IMR-90 (cell line): Measurements from ENCODE around the gene LMAN2. TPM values are rescaled to one million over a fixed set of nuclear protein-coding genes. Genes with fewer than 3 reads are reported as not detected.

Source experiments
- ATAC-seq: fragments of 200-7000 bp; cut with Tn5 transposase; 2 replicates; pipeline ENCODE4 v1.9.1; 2020; ENCODE audit warnings: low read depth, mild to moderate bottlenecking, moderate library complexity
- BruUV-seq: library from RNA; stranded (reverse); fragments of 400-500 nt; replicated peaks from 2 replicates; lab custom pipeline; 2021; lab: Mats Ljungman, UMichigan
- CTCF ChIA-PET: fragments of 300-600 bp; formaldehyde crosslinking; extraction: SDS; loops from one replicate; lab custom pipeline; 2021; ENCODE audit warnings: antibody characterized with exemption; lab: Yijun Ruan, JAX
- POLR2A ChIA-PET: fragments of 300-600 bp; sonication (Branson Sonifier 250); formaldehyde crosslinking; loops from one replicate; lab custom pipeline; 2022; ENCODE audit warnings: antibody characterized with exemption; ENCODE audit not compliant: unreplicated experiment; lab: Charles Lee
- DNase-seq: peaks from one replicate; pipeline ENCODE4 v3.0.0; 2013
- H2AFZ ChIP-seq: replicated peaks from 2 replicates; pipeline ENCODE3; 2013; ENCODE audit warnings: low read length, mild to moderate bottlenecking; ENCODE audit not compliant: poor library complexity
- H2AK5ac ChIP-seq: 2 replicates; pipeline ENCODE4 v1.6.1; 2013; ENCODE audit warnings: low read depth, low read length, inconsistent platforms
- H2AK9ac ChIP-seq: replicated peaks from 2 replicates; pipeline ENCODE3; 2013; ENCODE audit warnings: mild to moderate bottlenecking, low read depth, low read length, moderate library complexity; ENCODE audit not compliant: poor library complexity
- H2BK120ac ChIP-seq: 2 replicates; pipeline ENCODE4 v1.6.1; 2013; ENCODE audit warnings: low read depth, low read length, inconsistent platforms
- H2BK15ac ChIP-seq: 3 replicates; pipeline ENCODE4 v1.6.1; 2013; ENCODE audit warnings: low read depth, low read length, inconsistent platforms
- H2BK20ac ChIP-seq: 2 replicates; pipeline ENCODE4 v1.6.1; 2013; ENCODE audit warnings: low read depth, mild to moderate bottlenecking, inconsistent platforms, low read length, moderate library complexity
- H2BK5ac ChIP-seq: 2 replicates; pipeline ENCODE4 v1.6.1; 2013; ENCODE audit warnings: mild to moderate bottlenecking, low read depth, low read length, inconsistent platforms; ENCODE audit not compliant: poor library complexity, severe bottlenecking
- H3K14ac ChIP-seq: replicated peaks from 2 replicates; pipeline ENCODE4 v1.6.1; 2013; ENCODE audit warnings: low read depth, low read length, inconsistent platforms
- H3K18ac ChIP-seq: 2 replicates; pipeline ENCODE4 v1.6.1; 2013; ENCODE audit warnings: low read depth, low read length, control low read depth
- H3K23ac ChIP-seq: 2 replicates; pipeline ENCODE4 v1.6.1; 2013; ENCODE audit warnings: low read depth, low read length, inconsistent platforms
- H3K27ac ChIP-seq: 2 replicates; pipeline ENCODE4 v1.5.1; 2013; ENCODE audit warnings: mild to moderate bottlenecking, control low read depth, low read length; ENCODE audit not compliant: insufficient read depth
- H3K27me3 ChIP-seq: 2 replicates; pipeline ENCODE4 v1.6.1; 2013; ENCODE audit warnings: low read length; ENCODE audit not compliant: control insufficient read depth, insufficient read depth
- H3K36me3 ChIP-seq: 2 replicates; pipeline ENCODE4 v1.6.1; 2013; ENCODE audit warnings: low read length, mixed read lengths; ENCODE audit not compliant: control insufficient read depth, insufficient read depth
- H3K4ac ChIP-seq: 2 replicates; pipeline ENCODE4 v1.6.1; 2013; ENCODE audit warnings: low read depth, low read length, inconsistent platforms
- H3K4me1 ChIP-seq: 2 replicates; pipeline ENCODE4 v1.6.1; 2013; ENCODE audit warnings: low read length, mixed read lengths; ENCODE audit not compliant: control insufficient read depth, insufficient read depth
- H3K4me2 ChIP-seq: 2 replicates; pipeline ENCODE4 v1.6.1; 2013; ENCODE audit warnings: low read depth, mild to moderate bottlenecking, control low read depth, low read length, moderate library complexity
- H3K4me3 ChIP-seq: 2 replicates; pipeline ENCODE4 v1.5.1; 2013; ENCODE audit warnings: low read depth, mild to moderate bottlenecking, control low read depth, low read length, moderate library complexity; ENCODE audit not compliant: insufficient read depth
- H3K56ac ChIP-seq: 2 replicates; pipeline ENCODE4 v1.6.1; 2013; ENCODE audit warnings: low read length, inconsistent platforms; ENCODE audit not compliant: insufficient read depth; ENCODE audit errors: extremely low read depth
- H3K79me1 ChIP-seq, 2 experiments: 2 replicates each; pipeline ENCODE4 v1.6.1; 2013; ENCODE audit warnings: low read length in 2 of 2, inconsistent platforms in 1 of 2, low read depth in 1 of 2
- H3K9ac ChIP-seq: 2 replicates; pipeline ENCODE4 v1.6.1; 2013; ENCODE audit warnings: low read depth, low read length, control low read depth
- H3K9me1 ChIP-seq: 2 replicates; pipeline ENCODE4 v1.6.1; 2013; ENCODE audit warnings: low read length, inconsistent platforms; ENCODE audit not compliant: insufficient read depth
- H3K9me3 ChIP-seq: 2 replicates; pipeline ENCODE4 v1.6.1; 2013; ENCODE audit warnings: low read length; ENCODE audit not compliant: control insufficient read depth, insufficient read depth
- H4K20me1 ChIP-seq: 2 replicates; pipeline ENCODE4 v1.6.1; 2013; ENCODE audit warnings: low read length, inconsistent platforms; ENCODE audit not compliant: insufficient read depth
- H4K5ac ChIP-seq: 2 replicates; pipeline ENCODE4 v1.6.1; 2013; ENCODE audit warnings: mild to moderate bottlenecking, low read depth, low read length, control low read depth
- H4K8ac ChIP-seq, 2 experiments: 2 replicates each; pipeline ENCODE4 v1.6.1; 2013; ENCODE audit warnings: low read depth in 2 of 2, low read length in 2 of 2, control low read depth in 1 of 2, inconsistent platforms in 1 of 2
- H4K91ac ChIP-seq: 2 replicates; pipeline ENCODE4 v1.6.1; 2013; ENCODE audit warnings: low read depth, low read length, inconsistent platforms; ENCODE audit not compliant: insufficient read depth
- CEBPB ChIP-seq: IDR thresholded peaks from 2 replicates; pipeline ENCODE4 v1.6.1; 2012; ENCODE audit warnings: low read depth, low read length, improper control_type of control experiment
- FOS ChIP-seq: fragments of 150-350 bp; IDR thresholded peaks from 2 replicates; pipeline ENCODE4 v1.6.1; 2016; ENCODE audit warnings: low read depth, low read length
- MAFK ChIP-seq: IDR thresholded peaks from 2 replicates; pipeline ENCODE4 v1.6.1; 2012; ENCODE audit warnings: low read depth, low read length, improper control_type of control experiment
- MXI1 ChIP-seq: IDR thresholded peaks from 2 replicates; pipeline ENCODE4 v1.6.1; 2012; ENCODE audit warnings: low read depth, mild to moderate bottlenecking, low read length, moderate library complexity, borderline replicate concordance
- POLR2A ChIP-seq: IDR thresholded peaks from 2 replicates; pipeline ENCODE4 v1.6.1; 2012; ENCODE audit warnings: mild to moderate bottlenecking, low read depth, low read length
- RCOR1 ChIP-seq: IDR thresholded peaks from 2 replicates; pipeline ENCODE4 v1.6.1; 2012; ENCODE audit warnings: mild to moderate bottlenecking, low read length, improper control_type of control experiment; ENCODE audit not compliant: insufficient replicate concordance
- SMC3 ChIP-seq: fragments of 150-350 bp; IDR thresholded peaks from 2 replicates; pipeline ENCODE4 v1.6.1; 2016; ENCODE audit warnings: low read depth, mild to moderate bottlenecking, antibody characterized with exemption, low read length, moderate library complexity
- WGBS, 2 experiments: methylation state at CpG; one replicate each; pipeline versions ENCODE4 v1.1.5 to v1.1.7; 2013; ENCODE audit warnings: missing lambda C conversion rate in 2 of 2; ENCODE audit not compliant: insufficient read length in 1 of 2; ENCODE audit errors: extremely low coverage in 2 of 2; 5-methylcytosine and 5-hydroxymethylcytosine counted together
- dilution Hi-C: fragments of 300-500 bp; cut with HindIII; formaldehyde crosslinking; loops from one replicate; pipeline ENCODE4 v1.14.3; 2018; ENCODE audit warnings: low sequenced_read_pairs; ENCODE audit not compliant: unreplicated experiment
- in situ Hi-C: fragments of 300-500 bp; cut with MboI; formaldehyde crosslinking; loops from 3 replicates; pipeline ENCODE4 v1.14.3; 2019; ENCODE audit warnings: low sequenced_read_pairs, inconsistent platforms, mixed read lengths
- intact Hi-C: fragments of 100-400 bp; cut with micrococcal nuclease; formaldehyde crosslinking; loops from 2 replicates; pipeline ENCODE4 v1.10.0; 2022
- polyA plus RNA-seq, 3 experiments: library from polyadenylated mRNA; depleted of rRNA; stranded (reverse); fragments of >200 nt; gene quantifications; 2 replicates each; pipeline ENCODE4 v1.2.3, GENCODE V29; 2012; ENCODE audit warnings: low replicate concordance in 1 of 3
- total RNA-seq: library from RNA; depleted of rRNA; stranded (reverse); fragments of >200 nt; gene quantifications from 2 replicates; pipeline ENCODE4 v1.2.3, GENCODE V29; 2012
- TF ChIP-seq, protein P1 (sequence below): fragments of 150-350 bp; IDR thresholded peaks from 2 replicates; pipeline ENCODE4 v1.6.1; 2017; ENCODE audit warnings: mild to moderate bottlenecking, antibody characterized with exemption, low read length, low read depth
- TF ChIP-seq, protein P2 (sequence below): fragments of 150-350 bp; IDR thresholded peaks from 2 replicates; pipeline ENCODE4 v1.6.1; 2016; ENCODE audit warnings: low read depth, mild to moderate bottlenecking, low read length, moderate library complexity, borderline replicate concordance

LMAN2 gene
- total and polyA plus RNA-seq, 2 of the 4 experiments (the other 2 are of a cell fraction): 253 to 303 TPM

DNA sequence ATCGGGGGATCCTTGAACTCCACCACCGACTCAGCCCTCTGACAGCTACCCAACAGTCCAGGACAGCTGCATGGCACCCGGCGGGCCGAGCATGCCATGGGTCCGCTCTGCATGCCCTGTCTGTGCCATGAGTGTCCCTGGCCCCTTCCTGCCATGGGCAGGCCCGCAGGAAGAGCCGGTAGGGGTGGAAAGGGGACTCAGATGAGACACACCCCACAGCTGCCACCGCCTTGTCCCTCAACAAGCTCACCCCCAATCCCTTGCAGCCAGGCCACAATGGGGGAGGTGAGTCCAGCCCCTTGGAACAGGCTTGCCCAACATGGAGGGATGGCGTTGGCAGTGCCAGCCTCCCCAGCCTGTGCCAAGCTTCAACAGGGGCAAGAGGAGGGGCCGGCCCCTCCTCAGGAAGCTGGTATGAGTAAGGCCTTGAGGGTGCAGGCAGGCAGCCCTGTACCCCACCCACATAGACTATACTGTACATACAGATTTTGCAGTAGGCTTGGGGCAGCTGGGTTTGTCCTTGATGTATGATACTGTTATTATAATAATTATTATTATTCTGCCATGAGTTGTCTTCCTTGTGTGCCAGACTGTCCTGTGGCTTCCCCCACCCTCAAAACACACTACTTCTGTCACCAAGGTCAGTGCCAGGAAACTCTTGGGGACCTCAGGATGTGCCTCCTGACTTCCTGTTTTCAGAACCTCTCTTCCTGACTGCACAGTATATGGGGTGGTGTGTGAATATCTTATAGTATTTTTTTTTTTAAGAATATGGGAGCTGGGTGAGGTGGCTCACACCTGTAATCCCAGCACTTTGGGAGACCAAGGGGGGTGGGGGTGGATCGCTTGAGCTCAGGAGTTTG, 20.8 kb upstream of the LMAN2 start:
- H2BK15ac ChIP-seq: no peak overlapping the region
- no peak overlapping the region for H3K18ac ChIP-seq
- WGBS, 2 experiments: 83% methylated on average over 1 of the region's 12 CpGs; no CpG with 5 or more reads in 1 of the 2 experiments
- H4K5ac ChIP-seq: no peak overlapping the region
- dilution Hi-C loops: no loop called here
- no peak overlapping the region for H2BK5ac ChIP-seq
- H3K4me2 ChIP-seq: no peak overlapping the region
- H3K27ac ChIP-seq: no peak overlapping the region
- BruUV-seq: no TSS peak
- H2AFZ ChIP-seq: no peak overlapping the region
- H3K23ac ChIP-seq: no peak overlapping the region
- no peaks in the 10 kb centered on the region; the same call in none of the 2 replicates for H4K20me1 ChIP-seq
- H3K9ac ChIP-seq: no peak overlapping the region
- peaks cover 6% of the 10 kb centered on the region; the same call in 1 of the 2 replicates for H3K27me3 ChIP-seq
- POLR2A ChIA-PET: no interaction called here
- no peak overlapping the region for H3K4me3 ChIP-seq
- no peak overlapping the region for H3K4ac ChIP-seq
- TF ChIP-seq CEBPB: no peak
- no peak for TF ChIP-seq MXI1
- no peak for TF ChIP-seq MAFK
- TF ChIP-seq SMC3: no peak
- TF ChIP-seq FOS: no peak
- TF ChIP-seq, protein P1, sequence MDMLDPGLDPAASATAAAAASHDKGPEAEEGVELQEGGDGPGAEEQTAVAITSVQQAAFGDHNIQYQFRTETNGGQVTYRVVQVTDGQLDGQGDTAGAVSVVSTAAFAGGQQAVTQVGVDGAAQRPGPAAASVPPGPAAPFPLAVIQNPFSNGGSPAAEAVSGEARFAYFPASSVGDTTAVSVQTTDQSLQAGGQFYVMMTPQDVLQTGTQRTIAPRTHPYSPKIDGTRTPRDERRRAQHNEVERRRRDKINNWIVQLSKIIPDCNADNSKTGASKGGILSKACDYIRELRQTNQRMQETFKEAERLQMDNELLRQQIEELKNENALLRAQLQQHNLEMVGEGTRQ: no peak
- TF ChIP-seq, protein P2, sequence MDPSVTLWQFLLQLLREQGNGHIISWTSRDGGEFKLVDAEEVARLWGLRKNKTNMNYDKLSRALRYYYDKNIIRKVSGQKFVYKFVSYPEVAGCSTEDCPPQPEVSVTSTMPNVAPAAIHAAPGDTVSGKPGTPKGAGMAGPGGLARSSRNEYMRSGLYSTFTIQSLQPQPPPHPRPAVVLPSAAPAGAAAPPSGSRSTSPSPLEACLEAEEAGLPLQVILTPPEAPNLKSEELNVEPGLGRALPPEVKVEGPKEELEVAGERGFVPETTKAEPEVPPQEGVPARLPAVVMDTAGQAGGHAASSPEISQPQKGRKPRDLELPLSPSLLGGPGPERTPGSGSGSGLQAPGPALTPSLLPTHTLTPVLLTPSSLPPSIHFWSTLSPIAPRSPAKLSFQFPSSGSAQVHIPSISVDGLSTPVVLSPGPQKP: no peak
- no peak for TF ChIP-seq RCOR1
- no peak for TF ChIP-seq POLR2A
- H4K8ac ChIP-seq: no peak overlapping the region
- H2BK20ac ChIP-seq: no peak overlapping the region
- CTCF ChIA-PET: no interaction called here
- H3K79me1 ChIP-seq: no peaks in the 10 kb centered on the region
- H3K36me3 ChIP-seq: no peaks in the 10 kb centered on the region
- in situ Hi-C loops: no loop called here
- ATAC-seq: no peak
- H3K14ac ChIP-seq: no peak overlapping the region
- DNase-seq: no peak
- no peaks in the 10 kb centered on the region for H3K9me3 ChIP-seq
- H2AK5ac ChIP-seq: no peak overlapping the region
- H3K9me1 ChIP-seq: no peaks in the 10 kb centered on the region
- no peak overlapping the region for H4K91ac ChIP-seq
- no peak overlapping the region for H2AK9ac ChIP-seq
- H2BK120ac ChIP-seq: no peak overlapping the region
- no peak overlapping the region for H3K56ac ChIP-seq
- intact Hi-C loops: no loop called here
- H3K4me1 ChIP-seq: peaks cover 6% of the 10 kb centered on the region; the same call in 1 of the 2 replicates
